ENCODE measurements around the gene SLC35C1. TPM values are rescaled to one million over a fixed set of nuclear protein-coding genes. Genes with fewer than 3 reads are reported as not detected.
A peak's percentile ranks its signal among the peaks of the same experiment; 100 is the strongest.

Gene SLC35C1
- polyA plus RNA-seq (4.9 to 8.4 TPM (median 6.2 TPM) in 3 replicates), polyA minus RNA-seq (5.3 to 23.3 TPM (median 9.3 TPM) in 3 replicates)
- 2.2 TPM for polyA plus RNA-seq (2011; ENCODE audit: low read depth)
- polyA plus RNA-seq (2011; cell fraction: cytosol; rRNA removed) = 6.2 and 12.6 TPM in 2 replicates
- polyA plus RNA-seq (2011; cell fraction: nucleus; rRNA removed) = 11.4 and 15.7 TPM in 2 replicates
- polyA plus RNA-seq (2012; ENCODE audit: low replicate concordance) = 7.6 and 18.7 TPM in 2 replicates
- polyA minus RNA-seq (2011; cell fraction: cytosol; rRNA and poly(A)+ RNA removed) = 26.9 TPM
- polyA minus RNA-seq (2011; cell fraction: nucleus; rRNA and poly(A)+ RNA removed) = 17.1 and 20.6 TPM in 2 replicates

- H3K27me3 ChIP-seq (ENCODE audit: control insufficient read depth, extremely low read depth, insufficient read depth, low read length) = no peaks in the 10 kb centered on the region
- peak within 1 kb of the TSS; percentile 98 for H3K4me2 ChIP-seq (ENCODE audit: control insufficient read depth, extremely low read depth, insufficient read depth, low read depth, low read length)
- TF ChIP-seq CTCF (optimal IDR thresholded peaks at IDR 0.05 in 1 of 3, IDR thresholded peaks at IDR 0.05 in 1 of 3, conservative IDR thresholded peaks at IDR 0.05 in 1 of 3; ENCODE audit: extremely low read depth in 1 of 3, insufficient read depth in 2 of 3, low read length in 3 of 3) (peak in 1 of 3 experiments; percentile 16), EZH2 (IDR thresholded peaks at IDR 0.05; ENCODE audit: low read length) (no peak)
- H3K4me3 ChIP-seq (ENCODE audit: control insufficient read depth in 2 of 3, extremely low read depth in 1 of 3, insufficient read depth in 2 of 3, low read depth in 1 of 3, low read length in 3 of 3) = peak within 1 kb of the TSS; percentile 54 to 95 (median 91)
- H3K4me1 ChIP-seq (ENCODE audit: control insufficient read depth, extremely low read depth, insufficient read depth, low read length) = peaks cover 24% of the 10 kb centered on the region
- peak within 1 kb of the TSS; percentile 89 for H3K9ac ChIP-seq (ENCODE audit: control insufficient read depth, extremely low read depth, insufficient read depth, low read length)
- H3K9me1 ChIP-seq (ENCODE audit: control insufficient read depth, extremely low read depth, insufficient read depth, low read length) = peaks cover 2% of the 10 kb centered on the region
- peak within 1 kb of the TSS; percentile 84 for H2AFZ ChIP-seq (ENCODE audit: control insufficient read depth, low read length)
- no peak for FAIRE-seq
- peaks cover 7 to 13% of the 10 kb centered on the region in 2 experiments for H3K36me3 ChIP-seq (ENCODE audit: control insufficient read depth in 2 of 2, extremely low read depth in 1 of 2, insufficient read depth in 2 of 2, low read length in 2 of 2)
- peak within 1 kb of the TSS; percentile 77 for H3K27ac ChIP-seq (ENCODE audit: control insufficient read depth, insufficient read depth, low read length)
- dilution Hi-C loops (cut with MboI; ENCODE audit: extremely low pct_ligation_motif_present, low sequenced_read_pairs) = no loop called here
- H3K9me3 ChIP-seq (ENCODE audit: control insufficient read depth, low read depth, low read length) = no peaks in the 10 kb centered on the region
- peak; percentile 73 for DNase-seq (ENCODE audit: low read depth, low spot score)
- H4K20me1 ChIP-seq (ENCODE audit: control insufficient read depth, extremely low read depth, insufficient read depth, low read length) = peaks cover 4% of the 10 kb centered on the region
- peaks cover 27% of the 10 kb centered on the region for H3K79me2 ChIP-seq (ENCODE audit: control insufficient read depth, insufficient read depth, low read length)
Measured at GRCh38 chr11:45804761-45805304, at the start of gene SLC35C1. SLC35C1 (plus strand) TSS chr11:45805149; CDS start chr11:45805802, 653 bp downstream.

GRCh38 chr11:45755281-45755859 lies 49.6 kb upstream of the SLC35C1 start:
- no peak overlapping the region for H2AFZ ChIP-seq (ENCODE audit: control insufficient read depth, low read length)
- TF ChIP-seq CTCF (optimal IDR thresholded peaks at IDR 0.05 in 1 of 3, IDR thresholded peaks at IDR 0.05 in 1 of 3, conservative IDR thresholded peaks at IDR 0.05 in 1 of 3; ENCODE audit: extremely low read depth in 1 of 3, insufficient read depth in 2 of 3, low read length in 3 of 3) = no peak
- peak; percentile 39 for TF ChIP-seq EZH2 (IDR thresholded peaks at IDR 0.05; ENCODE audit: low read length)
- H3K4me2 ChIP-seq (ENCODE audit: control insufficient read depth, extremely low read depth, insufficient read depth, low read depth, low read length) = no peak overlapping the region
- H3K36me3 ChIP-seq (ENCODE audit: control insufficient read depth in 2 of 2, extremely low read depth in 1 of 2, insufficient read depth in 2 of 2, low read length in 2 of 2) = no peaks in the 10 kb centered on the region
- no peak overlapping the region for H3K9ac ChIP-seq (ENCODE audit: control insufficient read depth, extremely low read depth, insufficient read depth, low read length)
- no peaks in the 10 kb centered on the region for H3K79me2 ChIP-seq (ENCODE audit: control insufficient read depth, insufficient read depth, low read length)
- no peak for FAIRE-seq
- dilution Hi-C loops (cut with MboI; ENCODE audit: extremely low pct_ligation_motif_present, low sequenced_read_pairs) = no loop called here
- no peaks in the 10 kb centered on the region for H3K9me1 ChIP-seq (ENCODE audit: control insufficient read depth, extremely low read depth, insufficient read depth, low read length)
- H3K4me3 ChIP-seq (ENCODE audit: control insufficient read depth in 2 of 3, extremely low read depth in 1 of 3, insufficient read depth in 2 of 3, low read depth in 1 of 3, low read length in 3 of 3) = no peak overlapping the region
- H3K27me3 ChIP-seq (ENCODE audit: control insufficient read depth, extremely low read depth, insufficient read depth, low read length) = peaks cover 35% of the 10 kb centered on the region
- no peak for DNase-seq (ENCODE audit: low read depth, low spot score)
- no peaks in the 10 kb centered on the region for H3K4me1 ChIP-seq (ENCODE audit: control insufficient read depth, extremely low read depth, insufficient read depth, low read length)
- H4K20me1 ChIP-seq (ENCODE audit: control insufficient read depth, extremely low read depth, insufficient read depth, low read length) = no peaks in the 10 kb centered on the region
- no peak overlapping the region for H3K27ac ChIP-seq (ENCODE audit: control insufficient read depth, insufficient read depth, low read length)
- no peaks in the 10 kb centered on the region for H3K9me3 ChIP-seq (ENCODE audit: control insufficient read depth, low read depth, low read length)
